Left ventricle myocardium superior (tissue), 1 donor: ENCODE measurements around the gene APBA2. TPM values are rescaled to one million over a fixed set of nuclear protein-coding genes. Genes with fewer than 3 reads are reported as not detected.

Experiments used
- ATAC-seq: fragments of 200-7000 bp; cut with Tn5 transposase; one replicate; pipeline ENCODE4 v1.9.1; 2020; ENCODE audit warnings: mild to moderate bottlenecking, moderate library complexity
- DNase-seq: peaks from one replicate; pipeline ENCODE4 v3.0.0-alpha.2; 2020
- intact Hi-C: fragments of 100-400 bp; cut with micrococcal nuclease; formaldehyde crosslinking; loops from one replicate; pipeline ENCODE4 v1.11.0; 2022
- total RNA-seq: library from RNA; stranded (reverse); fragmentation: NEBNext Ultra II Directional; extraction: Animal tissue kit (Norgen Biotek cat#: 25700); gene quantifications from one replicate; pipeline ENCODE4 v1.2.1, GENCODE V29; 2021
- donor health status: DM: no; HTN: yes; CAD: no; lungs with severe emphysema.

APBA2 gene
- total RNA-seq, 1 donor from 2014 or later: 1.2 TPM

DNA sequence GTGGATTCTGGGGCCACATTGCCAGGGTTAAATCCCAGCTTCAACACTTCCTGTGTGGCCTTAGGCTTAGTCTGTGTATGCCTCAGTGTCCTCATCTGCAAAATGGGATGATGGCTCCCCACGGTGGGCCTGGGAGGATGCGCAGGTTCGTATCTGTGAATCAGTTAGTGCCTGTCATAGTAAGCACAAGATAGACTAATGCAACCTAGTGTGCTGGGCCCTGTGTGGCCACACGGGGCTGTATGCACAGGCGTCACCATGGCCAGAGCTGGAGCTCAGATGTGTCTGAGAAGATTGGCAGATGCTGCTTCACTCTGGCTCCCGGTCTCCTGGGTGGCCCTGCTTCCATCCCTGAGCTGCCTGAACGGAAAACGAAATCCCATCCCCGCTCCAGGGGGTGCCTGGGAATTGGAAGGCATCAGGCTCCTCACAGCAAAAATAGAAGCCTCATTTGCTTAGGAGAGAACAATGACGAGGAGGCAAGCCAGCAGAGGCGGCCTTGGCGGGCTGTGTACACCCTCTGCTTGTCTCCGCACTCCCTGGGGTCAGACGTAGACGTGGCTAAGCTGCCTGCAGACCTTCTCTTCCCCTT, 103.6 kb downstream of the APBA2 start:
- intact Hi-C loops: no loop called here
- no peak for ATAC-seq
- no peak for DNase-seq

DNA sequence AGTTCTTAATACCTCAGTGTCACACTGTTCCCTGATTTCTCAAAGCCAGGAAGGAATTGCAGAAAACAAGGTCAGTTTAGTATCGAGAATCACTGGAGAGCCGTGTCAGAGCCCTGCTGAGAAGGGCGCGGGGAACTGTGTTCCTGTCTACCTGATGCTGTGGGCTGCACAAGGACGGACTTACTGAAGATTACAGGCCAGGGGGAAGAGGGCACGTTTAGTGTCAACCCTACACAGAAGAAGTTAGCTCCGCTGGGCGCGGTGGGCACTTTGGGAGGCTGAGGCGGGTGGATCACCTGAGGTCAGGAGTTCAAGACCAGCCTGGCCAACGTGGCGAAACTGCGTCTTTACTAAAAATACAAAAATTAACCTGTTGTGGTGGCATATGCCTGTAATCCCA, 104.1 kb downstream of the APBA2 start:
- intact Hi-C loops: no loop called here
- no peak for DNase-seq
- ATAC-seq: no peak

DNA sequence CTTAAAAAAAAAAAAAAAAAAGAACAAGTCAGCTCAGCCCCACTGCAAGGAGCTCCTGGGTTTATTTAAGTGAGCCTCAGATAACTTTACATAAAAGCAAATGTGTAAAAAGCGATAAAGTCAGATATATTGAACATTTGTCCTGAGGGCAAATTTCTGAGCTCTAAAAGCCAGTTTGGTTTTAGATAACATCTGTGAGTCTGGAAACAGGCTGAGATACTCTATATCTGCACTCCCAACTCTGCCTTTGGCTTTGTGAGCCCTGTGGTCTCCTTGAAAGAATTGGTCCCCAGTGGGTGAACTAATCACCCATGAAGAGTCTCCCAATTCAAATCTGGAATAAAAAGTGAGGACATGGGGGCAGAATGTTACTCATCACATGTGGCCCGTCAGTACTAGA, 104.6 kb downstream of the APBA2 start:
- intact Hi-C loops: no loop called here
- DNase-seq: no peak
- no peak for ATAC-seq

DNA sequence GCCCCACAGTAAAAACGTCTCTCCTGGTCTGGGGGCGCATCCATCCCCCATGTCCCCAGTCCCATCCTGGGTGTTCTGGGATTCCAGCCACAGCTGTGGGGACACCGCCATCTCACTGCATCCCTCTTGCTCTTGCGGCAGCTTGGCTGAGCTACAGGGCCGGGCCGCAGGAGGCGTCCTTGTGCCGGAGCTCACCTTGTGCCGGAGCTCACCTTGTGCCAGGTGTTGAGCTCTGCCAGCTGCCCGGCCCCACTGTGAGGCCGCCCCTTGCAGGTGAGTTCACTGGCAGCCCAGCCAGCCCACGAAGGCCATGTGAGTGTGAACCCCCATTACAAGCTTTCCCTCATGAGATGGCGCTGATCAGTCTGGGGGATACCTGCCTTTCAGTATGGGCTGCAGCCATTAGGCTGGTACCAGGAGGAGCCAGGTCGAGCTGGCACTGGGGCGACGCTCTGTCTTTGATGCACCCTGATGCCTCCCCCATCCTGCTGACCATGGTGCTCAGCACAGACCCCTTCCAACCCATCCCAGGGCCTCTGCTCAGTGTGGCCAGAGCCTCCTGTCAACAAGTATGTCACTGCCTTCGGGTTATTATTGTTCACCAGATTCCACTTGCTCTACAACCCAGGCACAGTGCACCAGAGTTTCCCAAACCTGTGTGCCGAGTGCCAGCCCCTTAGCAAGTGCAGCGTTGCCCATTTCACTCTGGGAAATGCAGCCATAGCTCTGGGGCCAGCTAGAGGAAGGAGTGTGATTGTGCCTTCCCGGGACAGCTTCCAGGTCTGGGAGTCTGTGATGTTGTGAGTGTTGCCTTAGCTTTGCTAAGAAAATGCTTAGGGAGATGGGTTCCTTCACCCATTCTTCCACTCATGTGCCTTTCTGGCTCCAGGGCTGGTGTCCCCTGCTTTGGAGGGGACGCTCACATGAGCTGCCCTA, 105.7 kb downstream of the APBA2 start:
- no peak for ATAC-seq
- intact Hi-C loops: no loop called here
- no peak for DNase-seq

DNA sequence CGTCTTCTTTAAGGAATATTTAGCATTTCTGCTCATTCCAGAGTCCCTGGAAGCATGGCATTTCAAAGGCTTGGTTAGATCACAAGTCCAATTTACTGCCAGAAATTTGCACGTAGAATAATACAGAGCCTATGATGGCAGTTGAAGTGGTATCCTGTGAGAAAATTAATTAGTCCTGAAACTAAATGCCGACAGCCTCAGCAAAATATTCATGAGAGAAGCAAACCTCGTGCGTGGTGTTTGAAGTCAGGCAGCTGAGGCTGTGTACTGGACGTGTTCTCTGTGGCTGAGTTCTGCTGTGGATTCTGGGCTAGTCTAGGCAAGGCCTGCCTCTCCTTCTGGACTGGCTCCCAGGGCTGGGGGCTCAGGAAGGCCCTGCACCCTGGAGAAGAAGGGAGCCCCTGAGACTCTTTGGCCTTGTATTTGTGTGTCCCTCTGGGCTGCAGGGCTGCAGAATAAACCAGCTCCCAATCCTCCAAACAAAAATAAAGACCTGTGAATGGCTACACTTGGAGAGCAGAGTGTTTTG, 106.6 kb downstream of the APBA2 start:
- intact Hi-C loops: no loop called here
- DNase-seq: no peak
- no peak for ATAC-seq

DNA sequence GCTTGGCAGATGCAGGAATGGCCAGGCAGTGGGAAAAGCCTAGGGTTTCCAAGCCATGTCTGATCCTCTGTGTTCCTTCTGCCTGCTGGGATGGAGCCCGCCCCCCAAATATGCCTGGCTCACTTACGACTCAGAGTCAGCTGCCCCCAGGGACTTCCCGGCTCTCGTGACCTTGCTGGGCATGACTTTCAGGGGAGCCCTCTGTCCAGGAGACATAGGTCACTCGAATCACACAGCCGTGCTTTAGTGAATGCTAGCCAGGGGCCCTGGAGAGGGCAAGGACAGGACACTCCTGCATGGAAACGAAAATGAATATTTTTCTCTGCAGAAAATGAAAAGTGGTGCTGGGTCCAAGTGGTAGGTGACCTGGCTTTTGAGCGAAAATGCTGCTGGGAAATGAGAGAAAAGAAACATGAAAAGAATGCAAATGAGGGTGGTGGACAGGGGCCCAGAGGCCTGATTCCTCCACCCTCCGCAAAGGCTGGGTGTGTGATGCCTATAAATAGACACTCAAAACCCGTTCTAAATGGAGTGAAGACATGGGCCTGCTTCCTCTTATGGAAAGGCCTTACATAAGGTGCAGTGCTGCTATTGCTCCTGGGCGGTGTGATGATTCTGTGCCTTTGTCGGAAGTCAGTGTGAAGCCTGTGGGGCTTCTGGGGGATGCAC, 107.4 kb downstream of the APBA2 start:
- peak; percentile 33 for DNase-seq
- peak; percentile 97 for ATAC-seq
- intact Hi-C loops: no loop called here

DNA sequence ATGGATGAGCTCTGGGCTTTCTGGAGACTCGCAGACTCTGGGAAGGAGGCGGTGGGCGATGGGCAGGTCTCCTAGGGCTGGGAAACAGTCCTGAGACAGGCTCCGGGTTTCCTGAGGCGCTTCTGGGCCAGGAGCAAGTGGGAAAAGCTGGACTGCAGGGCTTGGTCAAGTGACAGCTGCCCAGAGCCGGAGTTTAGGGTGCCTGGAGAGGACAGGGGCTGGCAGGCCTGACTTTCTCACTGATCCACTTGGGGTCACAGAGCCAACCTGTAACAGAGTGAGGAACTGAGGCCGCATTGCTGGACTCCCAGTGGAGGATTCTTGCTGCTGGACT, 107.9 kb downstream of the APBA2 start:
- no peak for DNase-seq
- intact Hi-C loops: no loop called here
- no peak for ATAC-seq

DNA sequence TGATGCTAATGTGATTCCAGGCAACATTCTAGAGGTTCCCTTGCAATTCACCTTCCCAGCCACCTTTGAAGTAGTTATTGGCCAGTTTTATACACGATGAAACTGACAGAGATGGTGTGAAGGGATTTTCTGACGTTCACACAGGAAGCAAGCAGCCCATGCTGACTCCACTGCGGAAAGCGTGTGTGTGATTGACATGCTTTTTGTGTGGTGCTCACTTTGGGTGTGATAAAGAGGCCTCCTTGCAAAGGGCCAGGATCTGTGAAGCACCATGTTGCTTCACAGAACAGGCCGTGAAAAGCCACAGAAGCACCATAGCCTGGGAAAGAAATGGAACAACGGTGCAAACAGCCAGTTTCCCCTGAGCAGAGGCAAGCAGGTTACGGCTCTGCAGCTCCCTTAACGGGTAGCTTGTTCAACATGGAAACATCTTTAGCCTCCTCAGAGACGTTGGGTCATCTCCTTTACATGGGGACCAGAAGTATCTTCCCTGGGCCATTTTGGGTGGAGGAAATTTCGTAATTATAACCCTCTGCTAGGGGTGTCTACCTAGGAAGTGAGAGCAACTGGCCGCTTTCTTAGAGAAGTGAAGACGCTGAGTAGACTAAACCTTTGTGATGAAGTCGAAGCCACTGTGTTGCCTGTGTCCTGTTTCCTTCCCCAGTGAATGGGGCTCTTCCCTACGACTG, 108.5 kb downstream of the APBA2 start:
- DNase-seq (no peak), ATAC-seq (no peak)
- intact Hi-C loops: no loop called here

DNA sequence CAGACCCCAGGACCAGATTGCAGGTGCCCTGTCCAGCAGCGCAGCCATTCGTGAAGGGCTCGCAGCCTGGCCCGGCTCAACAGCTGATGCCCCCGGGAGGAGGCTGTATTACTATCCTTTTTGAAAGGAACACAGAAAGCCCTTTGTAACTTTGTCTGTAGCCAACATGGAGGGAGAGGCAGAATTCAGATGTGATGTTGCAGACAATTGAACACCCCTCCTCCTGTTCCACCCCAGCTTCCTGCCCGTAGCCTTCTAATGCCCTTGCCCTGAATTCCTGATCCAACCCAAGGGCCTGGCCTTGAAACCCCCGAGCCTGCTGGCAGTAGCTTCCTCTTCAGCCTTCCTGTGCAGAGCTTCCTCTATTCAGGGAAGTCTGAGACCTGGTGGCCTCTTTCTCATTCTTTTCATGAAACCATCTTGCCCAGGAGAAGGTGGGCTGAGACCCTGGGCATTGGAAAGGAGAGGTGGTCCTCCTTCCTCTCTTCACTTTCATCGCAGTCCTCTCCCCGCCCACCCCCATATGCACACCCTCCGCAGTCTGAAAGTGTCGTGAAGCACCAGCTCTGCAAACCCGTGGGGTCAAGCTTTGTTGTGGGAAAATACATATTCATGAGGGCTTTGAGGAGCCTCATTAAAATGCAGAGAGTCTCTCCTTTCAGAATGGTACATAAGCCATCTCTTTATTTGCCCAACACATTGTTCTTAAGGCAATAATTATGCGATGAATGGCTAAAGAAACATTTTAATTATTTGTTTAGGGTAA, 109.2 kb downstream of the APBA2 start:
- DNase-seq: no peak
- intact Hi-C loops: no loop called here
- no peak for ATAC-seq

DNA sequence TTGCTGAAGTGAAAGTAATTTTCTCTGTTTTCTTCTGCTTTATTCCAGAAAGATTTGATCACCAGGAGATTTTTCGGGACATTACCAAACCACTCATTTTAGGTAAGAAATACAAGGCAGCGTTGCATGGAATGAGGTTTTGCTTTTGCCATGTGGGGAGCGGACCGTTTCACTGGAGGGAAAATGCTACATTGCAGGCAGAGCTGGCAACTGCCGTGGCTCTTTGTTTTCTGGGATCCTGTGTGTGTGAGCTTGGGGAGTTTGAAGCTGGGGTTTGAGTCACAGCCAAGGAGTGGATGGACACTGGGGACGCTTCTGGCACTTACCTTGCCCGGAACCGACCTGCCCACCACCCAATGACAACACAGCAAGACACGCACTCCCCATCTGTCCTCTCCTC, 109.9 kb downstream of the APBA2 start:
- intact Hi-C loops: no loop called here
- DNase-seq (no peak), ATAC-seq (no peak)

DNA sequence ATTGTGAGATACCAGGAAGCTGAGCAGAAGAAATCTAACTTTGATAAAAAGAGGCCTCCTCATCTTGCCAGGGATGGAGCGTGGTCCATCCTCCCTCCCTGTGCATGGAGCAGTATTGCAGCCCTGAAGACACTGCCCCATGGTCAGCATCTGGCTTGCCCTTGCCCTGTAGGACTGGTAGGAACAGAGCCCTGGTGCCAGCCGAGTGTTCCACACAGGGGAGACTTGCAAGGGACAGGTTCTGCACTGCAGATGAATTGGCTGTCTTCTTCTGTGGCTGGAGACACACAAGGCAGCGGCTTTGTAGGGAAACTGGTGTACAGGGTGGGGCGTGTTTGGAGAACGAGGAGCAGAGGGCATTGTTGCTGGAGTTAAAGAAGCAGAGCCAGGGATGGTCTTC, 110.5 kb downstream of the APBA2 start:
- intact Hi-C loops: no loop called here
- ATAC-seq (no peak), DNase-seq (no peak)

DNA sequence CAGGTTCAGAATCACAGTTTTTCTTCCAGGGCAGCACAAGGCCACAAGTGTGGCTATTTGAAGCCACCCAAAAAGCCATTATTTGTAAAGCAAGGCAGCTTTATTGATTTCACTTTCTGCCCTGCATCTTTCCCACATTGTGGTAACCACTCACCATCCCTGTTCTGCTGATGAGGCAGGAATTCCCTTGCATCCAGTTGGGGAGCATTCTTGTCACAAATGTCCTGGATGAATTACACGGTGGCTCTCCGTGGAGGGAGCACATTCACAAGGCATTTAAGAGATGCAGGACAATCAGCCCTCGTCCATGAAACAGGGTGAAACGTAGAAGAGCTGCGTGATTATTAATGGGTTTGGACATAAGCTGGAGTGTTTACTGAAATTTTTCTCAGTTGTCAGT, 111.2 kb downstream of the APBA2 start:
- intact Hi-C loops: no loop called here
- DNase-seq (no peak), ATAC-seq (no peak)

DNA sequence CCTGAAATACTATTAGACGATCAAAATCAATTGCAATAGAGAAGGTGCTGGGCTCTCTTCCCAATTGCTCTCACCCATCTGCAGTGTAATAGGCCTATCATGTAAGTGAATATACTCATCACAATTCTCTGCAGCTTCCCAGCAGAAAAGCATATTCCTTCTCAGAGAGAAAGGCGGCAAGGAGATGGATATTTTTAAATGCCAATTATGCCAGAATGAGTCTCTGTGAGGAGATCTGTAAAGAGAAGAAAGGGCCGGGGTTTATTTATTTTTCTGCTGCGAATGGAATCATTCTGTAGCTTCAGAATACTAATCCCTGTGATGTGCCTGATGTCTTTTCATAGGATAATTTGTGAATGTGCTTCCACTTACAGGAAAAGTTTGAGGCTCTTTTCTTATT, 112.0 kb downstream of the APBA2 start:
- intact Hi-C loops: no loop called here
- ATAC-seq: no peak
- DNase-seq: no peak

DNA sequence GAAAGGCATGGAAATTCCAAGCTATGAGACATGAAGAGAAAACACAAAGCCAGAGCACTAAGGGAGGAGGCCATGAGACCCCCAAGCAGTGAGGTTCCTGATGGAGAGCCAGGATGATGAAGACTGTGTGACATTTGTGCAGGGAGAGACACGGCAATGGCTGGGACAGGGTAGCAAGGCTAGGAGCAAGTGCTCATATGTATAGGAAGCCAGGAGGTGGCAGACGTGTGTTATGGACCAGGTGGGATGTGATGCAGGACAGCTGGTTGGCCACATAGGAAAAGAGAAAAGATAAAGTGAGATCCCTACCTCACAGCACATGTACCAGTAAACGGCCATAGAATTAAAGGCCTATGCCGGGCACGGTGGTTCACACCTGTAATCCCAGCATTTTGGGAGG, 112.7 kb downstream of the APBA2 start:
- intact Hi-C loops: no loop called here
- DNase-seq (no peak), ATAC-seq (no peak)

DNA sequence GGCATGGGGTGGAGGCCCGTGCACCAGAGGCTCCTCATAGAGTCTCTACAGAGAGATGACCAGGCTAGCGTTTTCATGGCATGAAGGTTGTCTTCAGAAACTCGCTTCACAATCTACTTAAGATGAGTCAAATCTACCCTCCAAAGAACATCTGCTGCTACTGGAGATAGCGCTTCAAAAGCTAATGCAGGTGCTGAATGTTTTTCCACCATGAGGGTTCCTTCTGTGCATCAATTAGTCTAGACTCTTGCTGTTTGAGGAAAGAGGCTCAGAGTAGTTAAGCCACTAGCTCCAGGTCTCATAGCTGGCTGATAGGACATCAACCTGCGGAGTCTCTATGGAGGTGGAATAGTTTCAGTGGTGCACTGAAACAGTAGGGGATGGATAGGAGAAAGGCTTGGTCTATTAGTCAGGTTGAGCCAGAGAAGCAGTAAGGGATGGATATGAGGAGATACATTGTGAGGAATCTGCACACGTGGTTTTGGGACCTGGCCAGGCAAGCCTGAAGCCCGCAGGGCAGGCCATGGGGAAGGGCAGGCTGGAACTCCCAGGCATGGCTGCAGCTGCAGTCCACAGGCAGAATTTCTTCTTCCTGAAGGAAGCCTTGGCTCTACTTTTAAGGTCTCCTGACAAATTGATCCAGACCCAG, 117.5 kb downstream of the APBA2 start:
- DNase-seq: no peak
- intact Hi-C loops: no loop called here
- no peak for ATAC-seq

DNA sequence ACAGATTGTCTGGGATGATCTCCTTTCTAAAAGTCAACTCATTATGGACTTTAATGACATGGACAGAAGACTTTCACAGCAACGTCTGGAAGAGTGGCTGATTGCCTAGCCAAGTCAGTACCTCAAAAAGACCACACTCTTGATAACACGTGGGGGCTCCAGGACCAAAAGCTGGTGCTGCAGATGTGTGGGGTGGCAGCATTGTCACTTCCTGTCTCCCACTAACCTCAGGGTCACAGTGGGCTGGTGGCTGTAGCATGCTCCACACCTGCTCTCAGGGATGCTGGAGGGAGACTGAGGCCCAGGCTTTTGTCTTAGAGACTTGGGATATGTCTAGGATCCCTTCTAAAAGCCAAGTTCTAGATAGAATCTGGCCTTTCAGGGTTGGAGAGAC, 118.1 kb downstream of the APBA2 start:
- DNase-seq (no peak), ATAC-seq (no peak)
- intact Hi-C loops: no loop called here

DNA sequence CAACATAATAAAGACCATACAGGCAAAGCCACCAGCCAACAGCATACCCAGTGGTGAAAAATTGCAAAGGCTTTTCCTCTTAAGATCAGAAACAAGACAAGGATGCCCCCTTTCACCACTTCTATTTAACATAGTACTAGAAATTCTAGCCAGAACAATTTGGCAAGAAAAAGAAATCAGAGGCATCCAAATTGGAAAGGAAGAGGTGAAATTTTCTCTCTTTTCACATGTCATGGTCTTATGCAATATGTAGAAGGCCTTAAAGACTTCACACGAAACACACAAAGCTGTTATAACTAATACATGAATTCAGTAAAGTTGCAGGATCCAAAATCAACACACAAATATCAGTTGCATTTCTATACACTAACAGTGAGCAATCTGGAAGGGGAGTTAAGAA, 120.2 kb downstream of the APBA2 start:
- intact Hi-C loops: no loop called here
- ATAC-seq (no peak), DNase-seq (no peak)

DNA sequence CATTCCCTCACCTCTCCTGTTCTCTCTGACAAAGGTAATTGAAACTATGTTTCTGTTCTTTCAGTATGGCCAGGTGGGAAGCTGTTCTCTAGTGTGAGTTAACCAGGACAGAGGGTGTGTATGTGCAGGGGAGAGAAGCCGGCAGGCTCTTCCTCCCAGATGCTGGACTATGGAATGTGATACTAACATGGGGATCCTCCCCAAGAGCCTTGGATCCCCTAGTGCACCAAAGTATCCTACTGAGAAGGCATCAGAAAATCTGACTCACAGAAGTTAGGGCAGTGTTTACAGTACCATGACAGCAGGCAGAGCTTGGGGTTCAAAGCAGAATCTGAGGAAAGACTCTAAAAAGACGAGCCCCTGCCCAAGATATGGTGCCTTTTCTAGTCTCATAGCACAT, 123.1 kb downstream of the APBA2 start:
- ATAC-seq (no peak), DNase-seq (no peak)
- intact Hi-C loops: no loop called here

DNA sequence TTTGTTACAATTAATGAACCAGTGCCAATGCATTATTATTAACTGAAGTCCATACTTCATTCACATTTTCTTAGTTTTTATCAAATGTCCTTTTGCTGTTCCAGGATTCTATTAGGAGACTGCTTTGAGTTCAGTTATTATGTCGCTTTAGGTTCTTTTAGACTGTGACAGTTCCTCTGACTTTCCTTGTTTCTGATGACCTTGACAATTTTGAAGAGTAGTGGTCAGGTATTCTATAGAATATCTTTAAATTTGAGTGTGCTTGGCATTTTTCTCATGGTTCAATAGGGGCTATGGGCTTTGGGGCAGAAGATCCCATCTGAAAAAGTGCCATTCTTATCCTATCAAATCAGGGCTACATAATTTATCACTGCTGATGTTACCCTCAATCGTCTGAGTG, 126.3 kb downstream of the APBA2 start:
- ATAC-seq (no peak), DNase-seq (no peak)
- intact Hi-C loops: no loop called here
